Thyroid gland (tissue), 4 donors: ENCODE data around the gene PVALB. TPM values are rescaled to one million over a fixed set of nuclear protein-coding genes. Genes with fewer than 3 reads are reported as not detected.

Source experiments
- DNase-seq, 2 donors: peaks; one replicate each; pipeline ENCODE4 v3.0.0-alpha.2; 2019
- H3K27ac ChIP-seq, 3 donors: fragments of 200-600 bp; sonication (generic); 1 replicate in 2 of 3; 2 replicates in 1 of 3; pipeline ENCODE4 v1.5.1; 2016 to 2019; ENCODE audit warnings: mild to moderate bottlenecking in 1 of 3, moderate library complexity in 1 of 3
- H3K27me3 ChIP-seq: fragments of 200-600 bp; sonication (generic); one replicate; pipeline ENCODE4 v1.5.1; 2019
- H3K36me3 ChIP-seq, 2 donors: fragments of 200-600 bp; sonication (generic); one replicate each; pipeline ENCODE4 v1.5.1; 2016 to 2019
- H3K4me1 ChIP-seq, 2 donors: fragments of 200-600 bp; sonication (generic); one replicate each; pipeline ENCODE4 v1.5.1; 2017 to 2019
- H3K4me3 ChIP-seq, 3 donors: fragments of 200-600 bp; sonication (generic); replicated peaks in 1 of 3; 1 replicate in 2 of 3; 2 replicates in 1 of 3; pipeline ENCODE4 v1.5.1; 2016; ENCODE audit warnings: mild to moderate bottlenecking in 1 of 3
- H3K9me3 ChIP-seq: fragments of 200-600 bp; sonication (generic); one replicate; pipeline ENCODE4 v1.5.1; 2017
- CTCF ChIP-seq, 6 experiments: fragments of 200-600 bp in 3 of 6; fragments of 450-650 bp in 3 of 6; sonication (generic) in 3 of 6; IDR thresholded peaks; one replicate each; pipeline ENCODE4 v1.5.1; 2016 to 2019; ENCODE audit warnings: antibody characterized with exemption in 6 of 6, mild to moderate bottlenecking in 2 of 6, inconsistent platforms in 1 of 6, moderate library complexity in 1 of 6
- POLR2A ChIP-seq, 2 donors: fragments of 450-650 bp; IDR thresholded peaks; one replicate each; pipeline ENCODE4 v1.6.1; 2017; ENCODE audit warnings: antibody characterized with exemption in 2 of 2, mild to moderate bottlenecking in 2 of 2, moderate library complexity in 1 of 2
- WGBS, 2 donors: methylation state at CpG; one replicate each; pipeline ENCODE4 v1.1.5; 2017; 5-methylcytosine and 5-hydroxymethylcytosine counted together
- intact Hi-C: fragments of 100-400 bp; cut with DNase I; formaldehyde crosslinking; loops from one replicate; pipeline ENCODE4 v1.15.1; 2023
- total RNA-seq, 4 donors: library from RNA; depleted of rRNA; stranded (reverse); fragments of >200 nt; gene quantifications; one replicate each; pipeline ENCODE4 v1.2.3, GENCODE V29; 2016

The PVALB gene
- total RNA-seq, 4 donors from 2014 or later, result not detected

GRCh38 chr22:36775964-36776669 lies 40.7 kb downstream of the PVALB start, which contains the start of gene IFT27:
Gene IFT27 (minus strand): TSS chr22:36776119. CDS start chr22:36775707, 412 bp downstream.
- Histone ChIP-seq H3K9me3 (no peaks in the 10 kb centered on the region), H3K4me3 (peak within 1 kb of the TSS; percentile 23 to 89 (median 35)), H3K27ac (peak within 1 kb of the TSS; percentile 59 to 92 (median 85)), H3K36me3 (no peaks in the 10 kb centered on the region), H3K4me1 (peaks cover 20 to 38% of the 10 kb centered on the region in 2 donors), H3K27me3 (no peaks in the 10 kb centered on the region)
- 1% methylated on average over 29 to 41 of the region's 43 CpGs for WGBS, 2 donors
- TF ChIP-seq POLR2A (IDR thresholded peaks at IDR 0.05), result peak in 1 of 2 donors; percentile 89
- TF ChIP-seq CTCF (IDR thresholded peaks at IDR 0.05), result no peak
- intact Hi-C loops, result no loop called here
- DNase-seq, result peak; percentile 99

GRCh38 chr22:36775586-36775963 lies 41.3 kb downstream of the PVALB start:
- Histone ChIP-seq H3K4me3 (peak overlapping the region; percentile 23 to 89 (median 35)), H3K27me3 (no peaks in the 10 kb centered on the region), H3K9me3 (no peaks in the 10 kb centered on the region), H3K27ac (peak overlapping the region; percentile 59 to 92 (median 85)), H3K36me3 (no peaks in the 10 kb centered on the region), H3K4me1 (peaks cover 20 to 44% of the 10 kb centered on the region in 2 donors)
- TF ChIP-seq CTCF (IDR thresholded peaks at IDR 0.05) (no peak), POLR2A (IDR thresholded peaks at IDR 0.05) (no peak)
- WGBS, 2 donors, result 0 to 2% methylated on average over 12 to 18 of the region's 23 CpGs
- peak; percentile 67 to 69 for DNase-seq
- intact Hi-C loops, result no loop called here

GRCh38 chr22:36773935-36774334 lies 42.9 kb downstream of the PVALB start:
- Histone ChIP-seq H3K4me1 (peaks cover 20 to 58% of the 10 kb centered on the region in 2 donors), H3K36me3 (no peaks in the 10 kb centered on the region), H3K4me3 (no peak overlapping the region), H3K27ac (peak overlapping the region in 2 of 3 donors; percentile 78 to 93), H3K9me3 (no peaks in the 10 kb centered on the region), H3K27me3 (no peaks in the 10 kb centered on the region)
- 78 to 80% methylated on average over 3 of the region's 3 CpGs for WGBS, 2 donors
- DNase-seq, result peak in 1 of 2 donors; percentile 13
- TF ChIP-seq CTCF (IDR thresholded peaks at IDR 0.05) (peak in 4 of 6 experiments; percentile 29 to 59 (median 48)), POLR2A (IDR thresholded peaks at IDR 0.05) (no peak)
- intact Hi-C loops, result no loop called here

- intact Hi-C loops, result no loop called here
- no peaks in the 10 kb centered on the region for H3K36me3 ChIP-seq
- no peak for TF ChIP-seq CTCF (IDR thresholded peaks at IDR 0.05)
- TF ChIP-seq POLR2A (IDR thresholded peaks at IDR 0.05), result peak in 1 of 2 donors; percentile 64
- WGBS, 2 donors, result 58% methylated on average over 8 of the region's 8 CpGs
- H3K27ac ChIP-seq, result peak overlapping the region; percentile 37 to 93 (median 78)
- peaks cover 20 to 58% of the 10 kb centered on the region in 2 donors for H3K4me1 ChIP-seq
- H3K27me3 ChIP-seq, result no peaks in the 10 kb centered on the region
- peak; percentile 82 to 85 for DNase-seq
- no peak overlapping the region for H3K4me3 ChIP-seq
- no peaks in the 10 kb centered on the region for H3K9me3 ChIP-seq
Observed at GRCh38 chr22:36772451-36772850, 44.4 kb downstream of the PVALB start.
